ENCODE results near the gene USP32.
"Not testable (repeated sequence)": the region's sequence is repeated elsewhere in the genome, so short reads cannot be mapped to it uniquely, and the experiment has no call there.

GRCh38 chr17:60198630-60199029, 193.3 kb downstream of the USP32 start:
- TF ChIP-seq, protein P1, sequence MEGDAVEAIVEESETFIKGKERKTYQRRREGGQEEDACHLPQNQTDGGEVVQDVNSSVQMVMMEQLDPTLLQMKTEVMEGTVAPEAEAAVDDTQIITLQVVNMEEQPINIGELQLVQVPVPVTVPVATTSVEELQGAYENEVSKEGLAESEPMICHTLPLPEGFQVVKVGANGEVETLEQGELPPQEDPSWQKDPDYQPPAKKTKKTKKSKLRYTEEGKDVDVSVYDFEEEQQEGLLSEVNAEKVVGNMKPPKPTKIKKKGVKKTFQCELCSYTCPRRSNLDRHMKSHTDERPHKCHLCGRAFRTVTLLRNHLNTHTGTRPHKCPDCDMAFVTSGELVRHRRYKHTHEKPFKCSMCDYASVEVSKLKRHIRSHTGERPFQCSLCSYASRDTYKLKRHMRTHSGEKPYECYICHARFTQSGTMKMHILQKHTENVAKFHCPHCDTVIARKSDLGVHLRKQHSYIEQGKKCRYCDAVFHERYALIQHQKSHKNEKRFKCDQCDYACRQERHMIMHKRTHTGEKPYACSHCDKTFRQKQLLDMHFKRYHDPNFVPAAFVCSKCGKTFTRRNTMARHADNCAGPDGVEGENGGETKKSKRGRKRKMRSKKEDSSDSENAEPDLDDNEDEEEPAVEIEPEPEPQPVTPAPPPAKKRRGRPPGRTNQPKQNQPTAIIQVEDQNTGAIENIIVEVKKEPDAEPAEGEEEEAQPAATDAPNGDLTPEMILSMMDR (IDR thresholded peaks at IDR 0.05; ENCODE audit: low read depth, low read length, missing input control), result not testable (repeated sequence)
- TF ChIP-seq RAD21 (IDR thresholded peaks at IDR 0.05); JUND (IDR thresholded peaks at IDR 0.05); GABPA (IDR thresholded peaks at IDR 0.05 in 1 of 2, conservative IDR thresholded peaks at IDR 0.05 in 1 of 2); TAF1 (conservative IDR thresholded peaks at IDR 0.05); YY1 (IDR thresholded peaks at IDR 0.05); RXRA (IDR thresholded peaks at IDR 0.05); REST (IDR thresholded peaks at IDR 0.05); ATF3 (IDR thresholded peaks at IDR 0.05); NR2F2 (IDR thresholded peaks at IDR 0.05); SP1 (IDR thresholded peaks at IDR 0.05); EGR1 (IDR thresholded peaks at IDR 0.05; ENCODE audit: low read depth in 2 of 2); HNF4G (IDR thresholded peaks at IDR 0.05): not testable (repeated sequence)
- TF ChIP-seq, protein P2, sequence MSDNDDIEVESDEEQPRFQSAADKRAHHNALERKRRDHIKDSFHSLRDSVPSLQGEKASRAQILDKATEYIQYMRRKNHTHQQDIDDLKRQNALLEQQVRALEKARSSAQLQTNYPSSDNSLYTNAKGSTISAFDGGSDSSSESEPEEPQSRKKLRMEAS (IDR thresholded peaks at IDR 0.05), result not testable (repeated sequence)
